Activated CD4-positive, alpha-beta T cell treated with anti-CD3 and anti-CD28 coated beads, Interleukin-2, Interleukin-6, amounts not matched to agents 100 ng/mL and 50 ng/mL, durations not matched to agents 16 hours and 8 hours (primary cell): ENCODE data around the gene MLLT10.
"Not testable (repeated sequence)": the region's sequence is repeated elsewhere in the genome, so short reads cannot be mapped to it uniquely, and the experiment has no call there.

ENCODE experiments used
- DNase-seq: peaks from one replicate; pipeline ENCODE4 v3.0.0-alpha.2; 2020

The MLLT10 gene

GRCh38 chr10:21529032-21529910 is 4.8 kb upstream of the MLLT10 start:
- DNase-seq = no peak

GRCh38 chr10:21530168-21530567 is 3.9 kb upstream of the MLLT10 start:
- DNase-seq = no peak

- no peak for DNase-seq
Measured at GRCh38 chr10:21530641-21531040, 3.4 kb upstream of the MLLT10 start.

- DNase-seq = no peak
Measured at GRCh38 chr10:21531164-21531563, 2.9 kb upstream of the MLLT10 start.

- DNase-seq = no peak
Measured at GRCh38 chr10:21532694-21533466, 1.2 kb upstream of the MLLT10 start.

- DNase-seq = no peak
Measured at GRCh38 chr10:21534280-21534586, 201 bp downstream of the MLLT10 start.

- DNase-seq = peak; percentile 58
Measured at GRCh38 chr10:21534604-21535493, 817 bp downstream of the MLLT10 start.

- DNase-seq = no peak
Measured at GRCh38 chr10:21535494-21535965, 1.5 kb downstream of the MLLT10 start.

- DNase-seq = not testable (repeated sequence)
Measured at GRCh38 chr10:21535976-21536375, 1.9 kb downstream of the MLLT10 start.

GRCh38 chr10:21536874-21537273 is 2.8 kb downstream of the MLLT10 start:
- DNase-seq = no peak

- DNase-seq = not testable (repeated sequence)
Measured at GRCh38 chr10:21540701-21541100, 6.7 kb downstream of the MLLT10 start.

- no peak for DNase-seq
Measured at GRCh38 chr10:21547246-21547645, 13.2 kb downstream of the MLLT10 start.

- no peak for DNase-seq
Measured at GRCh38 chr10:21552638-21553037, 18.6 kb downstream of the MLLT10 start.

GRCh38 chr10:21556527-21556926 is 22.5 kb downstream of the MLLT10 start:
- no peak for DNase-seq

- DNase-seq = not testable (repeated sequence)
Measured at GRCh38 chr10:21558984-21559383, 25.0 kb downstream of the MLLT10 start.

- no peak for DNase-seq
Measured at GRCh38 chr10:21570761-21571521, 36.9 kb downstream of the MLLT10 start.

- DNase-seq = no peak
Measured at GRCh38 chr10:21572578-21572977, 38.5 kb downstream of the MLLT10 start.

GRCh38 chr10:21574514-21574913 is 40.5 kb downstream of the MLLT10 start:
- not testable (repeated sequence) for DNase-seq

- DNase-seq = no peak
Measured at GRCh38 chr10:21579291-21579690, 45.3 kb downstream of the MLLT10 start.

GRCh38 chr10:21581421-21581834 is 47.4 kb downstream of the MLLT10 start:
- peak; percentile 63 for DNase-seq

GRCh38 chr10:21584834-21585530 is 51.0 kb downstream of the MLLT10 start:
- DNase-seq = no peak

GRCh38 chr10:21587391-21587790 is 53.4 kb downstream of the MLLT10 start:
- DNase-seq = no peak
